HepG2 (cell line): ENCODE results near the gene ACTRT2. TPM values are rescaled to one million over a fixed set of nuclear protein-coding genes. Genes with fewer than 3 reads are reported as not detected.

Source experiments
- BRD4 ChIP-seq: sonication (generic); formaldehyde crosslinking; IDR thresholded peaks from 2 replicates; pipeline ENCODE4 v1.4.0; 2020; ENCODE audit warnings: missing genetic modification reagents
- EP300 ChIP-seq, 3 experiments: sonication (generic) in 1 of 3; formaldehyde crosslinking in 1 of 3; IDR thresholded peaks; 2 replicates each; pipeline versions ENCODE4 v1.5.1 to v1.6.1; 2011 to 2020; ENCODE audit warnings: low read depth in 2 of 3, low read length in 2 of 3, borderline replicate concordance in 1 of 3, improper control_type of control experiment in 1 of 3, mild to moderate bottlenecking in 1 of 3, missing genetic modification reagents in 1 of 3, moderate library complexity in 1 of 3
- FOXM1 ChIP-seq: sonication (generic); formaldehyde crosslinking; IDR thresholded peaks from 2 replicates; pipeline ENCODE4 v1.5.0; 2020; ENCODE audit warnings: missing genetic modification reagents
- HNF4A ChIP-seq: sonication (generic); formaldehyde crosslinking; IDR thresholded peaks from 2 replicates; pipeline ENCODE4 v1.4.0; 2020; ENCODE audit warnings: missing genetic modification reagents
- MYC ChIP-seq: sonication (generic); formaldehyde crosslinking; IDR thresholded peaks from 2 replicates; pipeline ENCODE4 v1.9.0; 2021; ENCODE audit warnings: missing genetic modification reagents, borderline replicate concordance
- NR2F2 ChIP-seq: IDR thresholded peaks from 2 replicates; pipeline ENCODE4 v1.6.1; 2012; ENCODE audit warnings: low read depth, inconsistent platforms, borderline replicate concordance
- PAF1 ChIP-seq: IDR thresholded peaks from 2 replicates; pipeline ENCODE4 v1.6.1; 2016; ENCODE audit warnings: missing genetic modification reagents, missing compliant biosample characterization
- SMAD9 ChIP-seq: sonication (generic); formaldehyde crosslinking; IDR thresholded peaks from 2 replicates; pipeline ENCODE4 v1.5.1; 2020; ENCODE audit warnings: mild to moderate bottlenecking, missing genetic modification reagents
- ZBTB26 ChIP-seq: IDR thresholded peaks from 2 replicates; pipeline ENCODE4 v1.6.1; 2016; ENCODE audit warnings: missing compliant biosample characterization, missing genetic modification reagents, borderline replicate concordance
- ZFYVE20 ChIP-seq: sonication (generic); formaldehyde crosslinking; IDR thresholded peaks from 2 replicates; pipeline ENCODE4 v1.8.0; 2023; ENCODE audit warnings: low read depth, mild to moderate bottlenecking, moderate library complexity, missing genetic modification reagents, borderline replicate concordance
- ZKSCAN8 ChIP-seq: IDR thresholded peaks from 2 replicates; pipeline ENCODE4 v1.6.1; 2016; ENCODE audit warnings: borderline replicate concordance, missing genetic modification reagents, missing compliant biosample characterization
- ZNF143 ChIP-seq: sonication (generic); formaldehyde crosslinking; IDR thresholded peaks from 2 replicates; pipeline ENCODE4 v1.4.0; 2020; ENCODE audit warnings: missing genetic modification reagents
- ZNF253 ChIP-seq: sonication (generic); formaldehyde crosslinking; IDR thresholded peaks from 2 replicates; pipeline ENCODE4 v1.8.0; 2022; ENCODE audit warnings: mild to moderate bottlenecking, missing genetic modification reagents, borderline replicate concordance
- ZNF33B ChIP-seq: sonication (generic); formaldehyde crosslinking; IDR thresholded peaks from 2 replicates; pipeline ENCODE4 v1.5.1; 2020; ENCODE audit warnings: mild to moderate bottlenecking, missing genetic modification reagents
- ZNF460 ChIP-seq: sonication (generic); formaldehyde crosslinking; IDR thresholded peaks from 2 replicates; pipeline ENCODE4 v1.5.1; 2020; ENCODE audit warnings: missing genetic modification reagents, mild to moderate bottlenecking, borderline replicate concordance
- ZNF547 ChIP-seq: sonication (generic); formaldehyde crosslinking; IDR thresholded peaks from 2 replicates; pipeline ENCODE4 v1.5.1; 2020; ENCODE audit warnings: mild to moderate bottlenecking, missing genetic modification reagents
- ZNF652 ChIP-seq: IDR thresholded peaks from 2 replicates; pipeline ENCODE4 v1.6.1; 2016; ENCODE audit warnings: low read depth, borderline replicate concordance
- ZNF772 ChIP-seq: sonication (generic); formaldehyde crosslinking; IDR thresholded peaks from 2 replicates; pipeline ENCODE4 v1.5.0; 2020; ENCODE audit warnings: mild to moderate bottlenecking, missing genetic modification reagents
- ZZZ3 ChIP-seq: sonication (generic); formaldehyde crosslinking; IDR thresholded peaks from 2 replicates; pipeline ENCODE4 v1.4.0; 2020; ENCODE audit warnings: missing genetic modification reagents, mild to moderate bottlenecking, borderline replicate concordance
- polyA plus RNA-seq, 8 experiments: library from polyadenylated mRNA; depleted of rRNA in 3 of 8; stranded (reverse) in 7 of 8; unstranded in 1 of 8; fragments of >200 nt; fragmentation: Illumina TruSeq in 4 of 8; extraction: Trizol in 4 of 8; gene quantifications; 2 replicates each; pipeline versions ENCODE4 v1.2.1 to v1.2.3, GENCODE V29; 2011 to 2016; ENCODE audit warnings: low read depth in 4 of 8, missing spikeins in 1 of 8, mixed read lengths in 1 of 8; ENCODE audit not compliant: insufficient read depth in 1 of 8
- total RNA-seq, 5 experiments: library from RNA; depleted of rRNA; stranded (reverse); fragments of >200 nt; fragmentation: Illumina TruSeq; extraction: Trizol; gene quantifications; 2 replicates each; pipeline ENCODE4 v1.2.3, GENCODE V29; 2016; ENCODE audit warnings: low read depth in 1 of 5
- TF ChIP-seq, protein P1 (sequence below): sonication (generic); formaldehyde crosslinking; IDR thresholded peaks from 2 replicates; pipeline ENCODE4 v1.4.0; 2020; ENCODE audit warnings: missing genetic modification reagents
- TF ChIP-seq, protein P2 (sequence below): IDR thresholded peaks from 2 replicates; pipeline ENCODE4 v1.6.1; 2016; ENCODE audit warnings: control low read depth
- TF ChIP-seq, protein P3 (sequence below), 2 experiments: sonication (generic) in 1 of 2; formaldehyde crosslinking in 1 of 2; IDR thresholded peaks; 2 replicates each; pipeline versions ENCODE4 v1.5.1 to v1.6.1; 2011 to 2020; ENCODE audit warnings: borderline replicate concordance in 1 of 2, low read depth in 1 of 2, low read length in 1 of 2, mild to moderate bottlenecking in 1 of 2, missing genetic modification reagents in 1 of 2, moderate library complexity in 1 of 2

Gene ACTRT2
- total and polyA plus RNA-seq, 2 of the 13 experiments (the other 11 are each of a cell fraction or from before 2014, with no cell fraction given), result not detected

- TF ChIP-seq, protein P1, sequence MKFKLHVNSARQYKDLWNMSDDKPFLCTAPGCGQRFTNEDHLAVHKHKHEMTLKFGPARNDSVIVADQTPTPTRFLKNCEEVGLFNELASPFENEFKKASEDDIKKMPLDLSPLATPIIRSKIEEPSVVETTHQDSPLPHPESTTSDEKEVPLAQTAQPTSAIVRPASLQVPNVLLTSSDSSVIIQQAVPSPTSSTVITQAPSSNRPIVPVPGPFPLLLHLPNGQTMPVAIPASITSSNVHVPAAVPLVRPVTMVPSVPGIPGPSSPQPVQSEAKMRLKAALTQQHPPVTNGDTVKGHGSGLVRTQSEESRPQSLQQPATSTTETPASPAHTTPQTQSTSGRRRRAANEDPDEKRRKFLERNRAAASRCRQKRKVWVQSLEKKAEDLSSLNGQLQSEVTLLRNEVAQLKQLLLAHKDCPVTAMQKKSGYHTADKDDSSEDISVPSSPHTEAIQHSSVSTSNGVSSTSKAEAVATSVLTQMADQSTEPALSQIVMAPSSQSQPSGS (CRISPR knock-in tag), result no peak
- TF ChIP-seq ZNF143 (CRISPR knock-in tag), result no peak
- peak; percentile 59; the same call in 1 of the 2 replicates for TF ChIP-seq NR2F2
- no peak for TF ChIP-seq ZBTB26
- TF ChIP-seq SMAD9 (CRISPR knock-in tag), result no peak
- no peak for TF ChIP-seq ZNF460
- TF ChIP-seq ZKSCAN8 (CRISPR knock-in tag), result no peak
- peak; percentile 37 for TF ChIP-seq HNF4A
- TF ChIP-seq ZNF772 (CRISPR knock-in tag), result peak; percentile 64; the same call in 1 of the 2 replicates
- TF ChIP-seq, protein P2, sequence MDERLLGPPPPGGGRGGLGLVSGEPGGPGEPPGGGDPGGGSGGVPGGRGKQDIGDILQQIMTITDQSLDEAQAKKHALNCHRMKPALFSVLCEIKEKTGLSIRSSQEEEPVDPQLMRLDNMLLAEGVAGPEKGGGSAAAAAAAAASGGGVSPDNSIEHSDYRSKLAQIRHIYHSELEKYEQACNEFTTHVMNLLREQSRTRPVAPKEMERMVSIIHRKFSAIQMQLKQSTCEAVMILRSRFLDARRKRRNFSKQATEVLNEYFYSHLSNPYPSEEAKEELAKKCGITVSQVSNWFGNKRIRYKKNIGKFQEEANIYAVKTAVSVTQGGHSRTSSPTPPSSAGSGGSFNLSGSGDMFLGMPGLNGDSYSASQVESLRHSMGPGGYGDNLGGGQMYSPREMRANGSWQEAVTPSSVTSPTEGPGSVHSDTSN (CRISPR knock-in tag), result no peak
- TF ChIP-seq ZNF547, result peak; percentile 36; the same call in 1 of the 2 replicates
- TF ChIP-seq, protein P3, sequence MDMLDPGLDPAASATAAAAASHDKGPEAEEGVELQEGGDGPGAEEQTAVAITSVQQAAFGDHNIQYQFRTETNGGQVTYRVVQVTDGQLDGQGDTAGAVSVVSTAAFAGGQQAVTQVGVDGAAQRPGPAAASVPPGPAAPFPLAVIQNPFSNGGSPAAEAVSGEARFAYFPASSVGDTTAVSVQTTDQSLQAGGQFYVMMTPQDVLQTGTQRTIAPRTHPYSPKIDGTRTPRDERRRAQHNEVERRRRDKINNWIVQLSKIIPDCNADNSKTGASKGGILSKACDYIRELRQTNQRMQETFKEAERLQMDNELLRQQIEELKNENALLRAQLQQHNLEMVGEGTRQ (IDR thresholded peaks at IDR 0.05; ENCODE audit: low read depth, low read length), result no peak
- TF ChIP-seq, protein P3 (CRISPR knock-in tag; IDR thresholded peaks at IDR 0.05; ENCODE audit: borderline replicate concordance), result no peak
- TF ChIP-seq ZNF253, result no peak
- no peak for TF ChIP-seq ZZZ3 (CRISPR knock-in tag)
- TF ChIP-seq PAF1 (CRISPR knock-in tag), result no peak
- TF ChIP-seq BRD4 (CRISPR knock-in tag), result 0 out of 2 replicates have a peak, but pooled peaks have one; percentile 68
- 0 out of 2 replicates have a peak, but pooled peaks have one; percentile 31 for TF ChIP-seq ZNF33B (CRISPR knock-in tag)
- no peak for TF ChIP-seq FOXM1 (CRISPR knock-in tag)
- no peak for TF ChIP-seq EP300 (IDR thresholded peaks at IDR 0.05; ENCODE audit: low read depth in 2 of 2, low read length in 2 of 2)
- no peak for TF ChIP-seq EP300 (CRISPR knock-in tag; IDR thresholded peaks at IDR 0.05; ENCODE audit: borderline replicate concordance)
- TF ChIP-seq ZNF652 (CRISPR knock-in tag), result no peak
- TF ChIP-seq ZFYVE20 (CRISPR knock-in tag), result no peak
- TF ChIP-seq MYC (CRISPR knock-in tag), result peak; percentile 45; the same call in 1 of the 2 replicates
Measured at GRCh38 chr1:3070644-3071564, 49.6 kb downstream of the ACTRT2 start (continued).
